Tibial nerve (tissue), 4 donors: ENCODE results near the gene VIT. TPM values are rescaled to one million over a fixed set of nuclear protein-coding genes. Genes with fewer than 3 reads are reported as not detected.

Source experiments
- DNase-seq, 2 donors: peaks; one replicate each; pipeline ENCODE4 v3.0.0-alpha.2; 2019; ENCODE audit warnings: low spot score in 2 of 2
- H3K27ac ChIP-seq, 4 donors: fragments of 200-600 bp; sonication (generic) in 3 of 4; one replicate each; pipeline ENCODE4 v1.5.1; 2017 to 2019; ENCODE audit warnings: mild to moderate bottlenecking in 1 of 4
- H3K27me3 ChIP-seq, 2 donors: fragments of 200-600 bp; sonication (generic) in 1 of 2; one replicate each; pipeline versions ENCODE4 v1.5.1 to v1.6.0; 2017 to 2019
- H3K36me3 ChIP-seq, 3 donors: fragments of 200-600 bp; sonication (generic); one replicate each; pipeline ENCODE4 v1.5.1; 2018 to 2019
- H3K4me1 ChIP-seq, 4 donors: fragments of 200-600 bp; sonication (generic) in 3 of 4; one replicate each; pipeline ENCODE4 v1.5.1; 2017 to 2019
- H3K4me3 ChIP-seq, 4 donors: fragments of 200-600 bp; sonication (generic) in 3 of 4; one replicate each; pipeline ENCODE4 v1.5.1; 2017 to 2019; ENCODE audit warnings: mild to moderate bottlenecking in 1 of 4, moderate library complexity in 1 of 4
- H3K9me3 ChIP-seq, 4 donors: fragments of 200-600 bp; sonication (generic) in 3 of 4; one replicate each; pipeline ENCODE4 v1.5.1; 2017 to 2019
- EP300 ChIP-seq, 2 donors: sonication (generic); formaldehyde crosslinking; IDR thresholded peaks; one replicate each; pipeline ENCODE4 v1.6.1; 2017; ENCODE audit warnings: antibody characterized with exemption in 2 of 2, mild to moderate bottlenecking in 1 of 2
- POLR2A ChIP-seq, 2 donors: fragments of 450-650 bp; IDR thresholded peaks; one replicate each; pipeline ENCODE4 v1.6.1; 2017; ENCODE audit warnings: antibody characterized with exemption in 2 of 2, mild to moderate bottlenecking in 2 of 2, moderate library complexity in 2 of 2
- WGBS, 2 donors: methylation state at CpG; one replicate each; pipeline ENCODE4 v1.1.5; 2018; 5-methylcytosine and 5-hydroxymethylcytosine counted together
- total RNA-seq, 4 donors: library from RNA; depleted of rRNA; stranded (reverse); fragments of >200 nt; gene quantifications; one replicate each; pipeline ENCODE4 v1.1.0, GENCODE V29; 2016
- TF ChIP-seq, protein P1 (sequence below), 5 experiments: fragments of 200-600 bp in 3 of 5; fragments of 450-650 bp in 2 of 5; sonication (generic) in 3 of 5; IDR thresholded peaks; one replicate each; pipeline ENCODE4 v1.5.1; 2016 to 2019; ENCODE audit warnings: antibody characterized with exemption in 5 of 5, mild to moderate bottlenecking in 3 of 5, moderate library complexity in 2 of 5

The VIT gene
- total RNA-seq, 4 donors from 2014 or later = 55.2 to 201 (median 125) TPM

DNA sequence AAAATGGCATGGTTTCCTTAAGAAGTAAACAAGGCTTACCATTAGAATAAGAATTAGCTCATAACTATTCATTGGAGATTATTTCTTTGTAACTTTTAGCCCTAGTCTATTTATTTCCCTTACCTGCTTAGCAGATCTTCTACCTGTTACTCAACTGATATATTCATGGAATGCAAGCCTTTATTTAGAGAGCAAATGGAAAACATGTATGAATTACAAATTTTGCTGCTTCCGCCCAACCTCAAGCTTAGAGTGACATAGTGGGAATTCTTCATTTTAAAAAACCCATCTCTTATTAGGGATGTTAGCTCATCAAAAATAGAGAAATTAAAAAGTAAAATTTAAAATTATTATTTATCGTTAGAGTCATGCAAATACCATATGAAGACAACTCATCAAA lies 158.9 kb downstream of the VIT start:
- Histone ChIP-seq H3K27ac (no peak overlapping the region), H3K36me3 (peaks cover 0 to 52% (median 3%) of the 10 kb centered on the region in 3 donors), H3K4me3 (no peak overlapping the region), H3K27me3 (no peaks in the 10 kb centered on the region), H3K9me3 (no peaks in the 10 kb centered on the region), H3K4me1 (no peaks in the 10 kb centered on the region)
- no peak for DNase-seq
- TF ChIP-seq EP300 (IDR thresholded peaks at IDR 0.05) (no peak), POLR2A (IDR thresholded peaks at IDR 0.05) (no peak)
- TF ChIP-seq, protein P1, sequence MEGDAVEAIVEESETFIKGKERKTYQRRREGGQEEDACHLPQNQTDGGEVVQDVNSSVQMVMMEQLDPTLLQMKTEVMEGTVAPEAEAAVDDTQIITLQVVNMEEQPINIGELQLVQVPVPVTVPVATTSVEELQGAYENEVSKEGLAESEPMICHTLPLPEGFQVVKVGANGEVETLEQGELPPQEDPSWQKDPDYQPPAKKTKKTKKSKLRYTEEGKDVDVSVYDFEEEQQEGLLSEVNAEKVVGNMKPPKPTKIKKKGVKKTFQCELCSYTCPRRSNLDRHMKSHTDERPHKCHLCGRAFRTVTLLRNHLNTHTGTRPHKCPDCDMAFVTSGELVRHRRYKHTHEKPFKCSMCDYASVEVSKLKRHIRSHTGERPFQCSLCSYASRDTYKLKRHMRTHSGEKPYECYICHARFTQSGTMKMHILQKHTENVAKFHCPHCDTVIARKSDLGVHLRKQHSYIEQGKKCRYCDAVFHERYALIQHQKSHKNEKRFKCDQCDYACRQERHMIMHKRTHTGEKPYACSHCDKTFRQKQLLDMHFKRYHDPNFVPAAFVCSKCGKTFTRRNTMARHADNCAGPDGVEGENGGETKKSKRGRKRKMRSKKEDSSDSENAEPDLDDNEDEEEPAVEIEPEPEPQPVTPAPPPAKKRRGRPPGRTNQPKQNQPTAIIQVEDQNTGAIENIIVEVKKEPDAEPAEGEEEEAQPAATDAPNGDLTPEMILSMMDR (IDR thresholded peaks at IDR 0.05) = no peak
- 96 to 100% methylated on average over 2 of the region's 2 CpGs for WGBS, 2 donors

DNA sequence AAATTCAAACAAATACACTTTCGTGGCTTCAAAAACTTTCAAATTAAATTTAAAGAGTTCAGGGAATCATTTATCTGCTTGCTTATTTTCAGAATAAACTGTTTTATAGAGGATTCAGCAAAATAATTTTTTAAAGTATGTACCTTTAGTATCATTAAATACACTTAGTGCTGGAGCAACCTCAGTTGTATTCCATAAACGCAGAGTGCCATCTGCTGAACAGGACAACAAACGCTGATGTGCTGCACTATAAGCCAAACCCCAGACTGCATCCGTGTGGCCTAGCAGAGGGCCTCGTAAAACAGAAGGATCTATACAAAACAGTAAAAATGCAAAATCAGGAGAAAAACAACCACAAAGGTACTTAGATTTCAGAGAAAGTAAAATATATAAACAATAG lies 161.2 kb downstream of the VIT start:
- Histone ChIP-seq H3K27ac (no peak overlapping the region), H3K4me1 (no peaks in the 10 kb centered on the region), H3K4me3 (no peak overlapping the region), H3K36me3 (peaks cover 0 to 45% (median 3%) of the 10 kb centered on the region in 3 donors), H3K27me3 (no peaks in the 10 kb centered on the region), H3K9me3 (no peaks in the 10 kb centered on the region)
- DNase-seq = no peak
- WGBS, 2 donors = 76 to 85% methylated on average over 5 of the region's 5 CpGs
- TF ChIP-seq EP300 (IDR thresholded peaks at IDR 0.05) = no peak
- TF ChIP-seq, protein P1 (IDR thresholded peaks at IDR 0.05) = no peak
- no peak for TF ChIP-seq POLR2A (IDR thresholded peaks at IDR 0.05)

DNA sequence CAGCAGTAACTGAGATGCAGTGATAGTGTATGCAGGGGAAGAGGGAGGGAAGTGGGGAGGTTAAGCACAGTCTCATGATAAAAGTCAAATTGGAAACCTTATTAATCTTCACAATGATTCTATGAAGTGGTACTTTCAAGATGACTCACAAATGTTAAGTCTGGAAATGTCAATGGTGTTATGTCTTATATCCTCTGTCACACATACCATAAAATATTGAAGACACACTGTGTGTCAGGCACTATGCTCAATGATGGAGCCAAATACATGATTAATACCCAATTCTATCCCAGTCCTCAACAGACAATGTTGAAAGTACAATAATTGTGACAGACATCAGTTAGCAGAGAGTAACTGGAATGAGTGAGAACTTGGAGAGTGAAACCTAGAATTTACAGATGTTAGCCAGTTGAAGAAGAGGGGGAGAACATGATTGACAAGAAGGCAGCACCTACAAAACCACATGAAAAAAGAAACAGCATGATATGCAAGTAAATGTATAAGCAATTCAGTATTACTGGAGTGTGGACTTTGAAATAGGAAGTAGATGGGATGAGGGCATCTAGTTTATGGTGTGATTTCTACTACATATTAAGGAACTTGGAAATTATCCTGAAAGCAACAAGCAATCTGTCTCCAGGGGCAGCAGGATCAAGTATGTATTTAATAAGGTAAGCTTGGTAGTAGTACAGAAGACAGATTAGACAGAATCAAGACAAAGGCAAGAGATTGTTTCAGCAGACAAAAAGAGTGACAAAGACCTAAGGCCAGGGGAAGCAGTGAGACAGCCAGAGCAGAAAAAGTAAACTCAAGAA lies 162.3 kb downstream of the VIT start:
- H3K4me3 ChIP-seq = no peak overlapping the region

DNA sequence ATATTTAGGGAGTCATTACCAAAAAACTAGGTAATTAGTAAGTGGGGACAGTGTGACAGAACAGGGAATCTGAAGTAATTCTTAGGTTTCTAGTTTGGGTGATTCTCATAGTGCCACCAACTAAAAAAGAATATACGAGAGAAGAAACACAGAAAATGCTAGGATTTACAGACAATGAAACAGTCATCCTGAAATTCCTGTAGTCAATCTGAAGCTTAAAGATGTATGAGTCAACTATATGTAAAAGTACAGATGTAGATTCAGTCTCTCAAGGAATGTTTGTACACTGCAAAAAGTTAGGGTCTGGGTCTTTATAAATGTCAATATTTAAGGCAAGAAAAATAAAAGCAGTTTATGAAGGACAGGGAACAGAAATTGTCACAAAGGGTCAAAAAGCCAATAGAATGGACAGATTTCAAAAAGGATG lies 162.9 kb downstream of the VIT start:
- TF ChIP-seq, protein P1 (IDR thresholded peaks at IDR 0.05) = no peak
- no peak for TF ChIP-seq EP300 (IDR thresholded peaks at IDR 0.05)
- TF ChIP-seq POLR2A (IDR thresholded peaks at IDR 0.05) = no peak
- Histone ChIP-seq H3K27ac (no peak overlapping the region), H3K36me3 (peaks cover 0 to 45% (median 3%) of the 10 kb centered on the region in 3 donors)

More for the DNA sequence above, 162.3 kb downstream of the VIT start:
- TF ChIP-seq POLR2A (IDR thresholded peaks at IDR 0.05) (no peak), EP300 (IDR thresholded peaks at IDR 0.05) (no peak)
- TF ChIP-seq, protein P1 (IDR thresholded peaks at IDR 0.05) = no peak
- H3K9me3 ChIP-seq = no peaks in the 10 kb centered on the region
- no peaks in the 10 kb centered on the region for H3K4me1 ChIP-seq
- no peak overlapping the region for H3K27ac ChIP-seq
- H3K27me3 ChIP-seq = no peaks in the 10 kb centered on the region
- peaks cover 0 to 39% (median 3%) of the 10 kb centered on the region in 3 donors for H3K36me3 ChIP-seq
- no peak for DNase-seq

DNA sequence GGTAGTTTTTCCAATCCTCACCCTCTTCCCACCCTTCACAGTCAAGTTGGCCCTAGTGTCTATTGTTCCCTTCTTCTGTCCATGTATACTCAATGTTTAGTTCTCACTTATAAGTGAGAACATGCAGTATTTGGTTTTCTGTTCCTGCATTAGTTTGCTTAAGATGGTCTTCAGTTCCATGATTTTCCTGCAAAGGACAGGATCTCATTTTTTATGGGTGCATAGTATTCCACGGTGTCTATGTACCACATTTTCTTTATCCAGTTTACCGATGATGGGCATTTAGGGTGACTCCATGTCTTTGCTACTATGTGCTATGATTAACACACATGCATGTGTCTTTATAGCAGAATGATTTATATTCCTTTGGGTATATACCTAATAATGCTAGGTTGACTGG lies 165.4 kb downstream of the VIT start:
- H3K27ac ChIP-seq = no peak overlapping the region
- no peaks in the 10 kb centered on the region for H3K9me3 ChIP-seq
- H3K36me3 ChIP-seq = peaks cover 0 to 59% (median 3%) of the 10 kb centered on the region in 3 donors
- no peak for DNase-seq
- 98 to 99% methylated on average over 2 of the region's 2 CpGs for WGBS, 2 donors
- TF ChIP-seq, protein P1 (IDR thresholded peaks at IDR 0.05) = no peak
- TF ChIP-seq POLR2A (IDR thresholded peaks at IDR 0.05) (no peak), EP300 (IDR thresholded peaks at IDR 0.05) (no peak)
- no peaks in the 10 kb centered on the region for H3K4me1 ChIP-seq
- no peak overlapping the region for H3K4me3 ChIP-seq
- no peaks in the 10 kb centered on the region for H3K27me3 ChIP-seq

More for the DNA sequence above, 162.9 kb downstream of the VIT start:
- no peaks in the 10 kb centered on the region for H3K27me3 ChIP-seq
- 89 to 90% methylated on average over 1 of the region's 1 CpG for WGBS, 2 donors
- H3K9me3 ChIP-seq = no peaks in the 10 kb centered on the region
- no peak for DNase-seq
- no peaks in the 10 kb centered on the region for H3K4me1 ChIP-seq
- H3K4me3 ChIP-seq = no peak overlapping the region
